ENCODE data around the gene ZFP69B.

ZFP69B gene

DNA sequence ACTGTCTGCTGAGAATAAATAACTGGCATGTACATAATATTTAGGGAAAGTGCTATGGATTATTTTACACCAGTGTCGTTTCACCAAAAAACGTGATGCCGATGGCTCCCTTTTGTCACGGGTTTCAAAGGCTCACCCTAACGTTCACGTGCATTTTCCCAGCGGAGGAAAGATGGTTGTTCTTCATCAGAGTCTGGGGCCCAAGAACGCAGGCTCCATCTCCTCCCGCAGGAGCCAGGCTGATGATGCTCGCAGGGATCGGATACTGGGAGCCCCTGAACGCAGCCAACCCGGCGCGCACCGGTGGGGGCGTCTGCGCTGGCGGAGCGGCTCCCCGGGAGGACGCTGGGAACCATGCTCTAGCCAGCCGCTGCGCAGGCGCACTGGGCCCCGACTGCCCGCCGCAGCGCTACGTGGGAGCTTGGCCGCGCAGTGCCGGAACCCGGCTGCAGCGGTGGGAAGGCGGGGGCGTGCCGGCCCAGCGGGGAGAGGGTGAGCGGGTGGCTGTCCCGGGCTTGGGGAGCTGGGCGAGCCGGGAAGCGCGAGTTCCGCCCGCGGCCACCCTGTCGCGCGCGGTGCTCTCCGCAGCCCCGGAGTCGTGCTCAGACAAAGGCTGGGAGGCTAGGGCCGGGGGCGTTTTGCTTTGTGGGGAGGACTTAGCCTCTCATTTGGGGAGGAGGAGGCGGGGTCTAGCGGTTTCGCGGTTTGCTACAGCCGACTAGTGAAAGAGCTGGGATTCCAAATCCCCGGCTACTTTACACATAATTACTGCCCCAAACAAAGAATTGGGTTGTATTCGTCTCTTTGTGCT is at the start of gene ZFP69B:
TSS of gene ZFP69B (plus strand) at position 793 of the 811 bp plus-strand sequence. CDS start 486 bp downstream, outside the sequence.
- peak; percentile 28 to 95 (median 81) for DNase-seq

DNA sequence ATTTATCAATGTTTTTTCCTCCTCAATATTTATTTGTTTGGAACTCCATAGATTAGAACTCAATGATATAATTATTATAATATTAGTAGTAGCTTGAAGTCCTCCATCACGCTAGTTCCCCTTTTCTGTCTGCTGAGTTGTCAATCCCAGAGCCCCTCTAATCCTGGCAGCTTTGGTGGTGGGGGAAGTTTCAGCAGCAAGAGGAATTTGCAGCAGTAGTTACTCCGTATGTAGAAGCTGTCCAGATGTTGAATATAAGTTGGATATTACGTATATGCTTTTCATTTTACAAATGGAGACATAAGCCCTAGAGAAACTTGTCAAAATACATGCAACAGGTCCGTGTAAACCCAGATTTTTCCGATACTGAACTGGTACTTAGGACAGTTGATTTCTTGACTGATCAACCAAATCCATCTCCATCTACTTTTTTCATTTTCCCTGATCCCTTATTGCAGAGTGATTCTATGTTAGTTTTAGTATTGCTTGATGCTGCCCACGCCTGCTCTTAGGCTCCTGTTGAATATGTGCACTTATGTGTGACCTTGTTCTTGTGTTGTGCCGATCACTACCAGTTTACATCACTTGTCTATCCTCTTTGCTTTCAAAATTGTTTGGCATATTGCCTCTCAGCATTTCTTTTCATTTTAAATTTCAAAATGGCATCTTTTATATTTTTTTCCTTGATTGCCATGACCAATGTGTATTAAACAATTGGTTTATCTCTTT is 48.6 kb upstream of the ZFP69B start:
- DNase-seq = no peak

DNA sequence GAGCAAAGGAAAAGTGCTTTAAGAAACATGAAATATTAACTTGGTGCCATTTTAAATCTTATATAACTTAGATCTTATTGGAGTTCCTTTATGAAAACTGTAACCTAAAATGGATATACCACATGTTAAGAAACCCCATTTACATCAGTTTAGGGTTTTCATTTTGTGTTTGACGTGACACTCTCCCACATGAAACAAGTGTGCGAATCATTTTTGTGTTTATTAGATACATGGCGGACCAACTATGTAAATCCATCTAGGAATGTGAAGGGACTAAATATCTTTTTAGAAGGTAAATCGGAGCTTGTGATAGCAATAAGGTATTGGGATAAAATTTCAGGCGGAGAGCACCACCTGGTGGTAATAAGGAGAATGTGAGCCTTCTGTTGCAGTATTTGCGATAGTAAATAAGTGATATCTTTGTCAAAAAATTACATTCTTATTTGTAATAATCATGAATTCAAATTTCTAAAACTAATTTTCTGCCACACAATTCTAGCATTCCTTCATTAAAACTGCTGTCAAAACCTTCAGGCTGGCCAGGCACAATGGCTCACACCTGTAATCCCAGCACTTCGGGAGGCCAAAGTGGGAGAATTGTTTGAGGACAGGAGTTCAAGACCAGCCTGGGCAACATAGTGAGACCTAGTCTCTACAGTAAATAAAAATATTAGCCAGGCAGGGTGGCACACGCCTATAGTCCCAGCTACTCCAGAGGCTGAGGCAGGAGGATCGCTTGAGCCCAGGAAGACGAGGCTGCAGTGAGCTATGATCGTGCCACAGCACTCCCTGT is 45.4 kb upstream of the ZFP69B start:
- peak in 12 of 51 donors; percentile 8 to 61 (median 40) for DNase-seq

DNA sequence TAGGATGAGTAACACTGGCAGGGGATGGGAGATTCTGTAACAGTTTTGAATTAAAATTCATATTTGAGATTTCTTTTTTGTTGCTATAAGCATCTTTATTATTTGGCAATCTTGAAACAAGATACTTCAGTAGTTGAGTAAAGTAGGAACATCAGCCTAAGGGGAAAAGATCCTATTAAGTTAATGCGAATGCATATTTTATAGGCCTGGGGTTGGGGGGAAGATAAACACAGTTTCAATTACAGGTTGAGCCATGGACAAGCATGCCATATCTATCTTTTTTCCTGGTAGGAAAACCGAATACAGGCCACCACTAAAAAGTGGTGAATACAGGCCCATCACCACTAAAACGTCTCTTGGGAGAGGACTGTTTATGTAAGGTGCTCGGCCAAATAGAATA is 44.5 kb upstream of the ZFP69B start:
- no peak for DNase-seq

DNA sequence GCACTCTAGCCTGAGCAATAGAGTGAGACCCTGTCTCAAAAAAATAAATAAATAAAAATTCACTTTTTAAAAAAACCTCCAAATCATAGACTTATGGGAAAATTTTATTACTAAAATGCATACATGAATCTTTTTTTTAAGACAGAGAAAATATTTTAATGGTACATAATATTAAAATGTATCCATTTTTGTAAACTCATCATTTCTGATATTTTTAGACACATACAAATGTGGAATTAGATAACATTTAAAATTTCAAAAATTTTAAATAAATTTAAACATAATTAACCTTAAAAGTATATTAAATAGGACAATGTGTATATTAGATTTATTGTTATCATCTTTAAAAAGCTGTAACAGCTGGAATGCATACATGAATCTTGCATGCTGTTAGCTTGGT is 42.8 kb upstream of the ZFP69B start:
- no peak for DNase-seq

DNA sequence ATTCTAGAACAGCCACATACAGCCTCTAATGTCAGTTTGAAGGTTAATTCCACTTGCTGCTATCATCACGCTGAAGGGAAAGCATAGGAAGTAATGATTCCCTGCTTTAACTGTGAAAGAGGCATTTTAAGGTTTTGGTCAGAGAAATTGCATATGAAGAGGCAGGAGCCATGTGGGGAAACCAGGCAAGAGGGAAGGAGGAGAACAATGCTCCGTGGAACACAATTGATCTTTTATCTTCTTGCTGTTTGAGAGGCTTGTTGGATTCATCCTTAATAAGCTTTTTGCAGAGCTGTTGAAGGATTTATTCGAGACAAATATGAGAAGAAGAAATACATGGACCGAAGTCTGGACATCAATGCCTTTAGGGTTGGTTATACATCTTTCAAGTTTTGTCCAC is 40.8 kb upstream of the ZFP69B start:
- peak in 1 of 51 donors; percentile 18 for DNase-seq

DNA sequence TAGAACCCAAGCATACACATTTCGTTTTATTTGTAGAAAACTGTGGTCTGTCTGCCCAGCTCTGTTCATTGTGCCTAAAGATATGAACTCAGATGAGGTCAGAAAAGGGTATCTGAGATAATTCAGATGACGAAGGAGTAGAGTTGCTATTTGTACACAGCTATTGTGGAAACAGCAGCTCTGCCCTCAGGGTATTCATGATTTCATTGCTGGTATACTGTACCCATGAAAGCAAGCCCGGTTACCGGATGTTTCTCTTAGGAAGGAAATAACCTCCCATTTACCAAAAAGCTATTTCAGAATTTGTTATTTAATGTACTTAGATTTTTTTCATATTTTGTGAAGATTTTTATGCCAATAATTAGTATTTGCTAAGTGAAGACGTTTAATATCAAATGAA is 39.0 kb upstream of the ZFP69B start:
- no peak for DNase-seq

DNA sequence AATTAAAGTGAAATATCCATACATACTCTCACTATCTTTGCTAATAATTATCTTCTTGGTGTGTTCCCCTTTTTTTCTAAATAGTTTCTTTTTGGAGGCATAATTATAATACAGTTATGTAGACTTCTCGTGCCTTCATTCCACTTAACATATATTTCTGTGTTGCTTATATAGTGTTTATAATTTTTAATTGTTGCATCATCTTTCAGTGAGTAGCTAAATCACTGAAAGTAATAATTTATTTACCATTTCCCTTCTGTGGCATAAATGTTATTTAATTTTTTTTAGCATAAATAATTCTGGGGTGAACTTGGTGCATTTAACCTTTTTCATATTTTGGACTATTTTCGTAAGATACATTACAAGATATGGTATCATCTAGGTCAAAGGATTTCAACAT is 38.4 kb upstream of the ZFP69B start:
- no peak for DNase-seq

DNA sequence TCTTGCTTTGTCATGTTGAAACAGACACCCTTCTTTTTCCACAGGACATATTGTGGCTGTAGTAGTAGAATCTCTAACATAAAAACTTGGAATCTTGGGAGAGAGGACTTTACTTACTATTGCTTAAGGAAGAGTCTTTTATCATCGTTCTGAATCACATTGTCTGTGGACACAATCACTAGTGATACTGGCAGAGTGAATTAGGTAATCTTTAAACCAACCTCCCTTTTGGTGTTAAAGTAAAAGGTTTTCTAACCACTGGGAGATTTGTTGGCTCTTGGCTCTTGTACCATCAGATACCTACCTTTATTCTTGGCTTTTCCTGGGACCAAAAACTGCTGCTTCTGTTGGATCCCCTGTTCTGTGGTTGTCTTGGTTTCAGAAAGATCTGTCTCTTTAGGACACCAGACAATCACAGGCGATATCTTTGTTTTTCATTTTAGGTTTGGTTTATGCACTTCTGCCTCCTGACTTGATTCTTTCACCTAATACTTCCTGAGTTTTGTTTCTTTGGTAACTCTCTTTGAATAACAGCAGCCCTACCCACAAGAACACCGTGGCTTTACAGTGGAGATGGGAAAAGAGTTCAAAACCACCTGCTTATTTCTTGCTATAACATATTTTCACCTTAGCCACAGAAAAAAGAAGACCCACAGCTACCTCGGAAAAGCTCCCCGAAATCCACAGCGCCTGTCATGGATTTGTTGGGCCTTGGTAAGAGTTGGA is 36.6 kb upstream of the ZFP69B start:
- no peak for DNase-seq

DNA sequence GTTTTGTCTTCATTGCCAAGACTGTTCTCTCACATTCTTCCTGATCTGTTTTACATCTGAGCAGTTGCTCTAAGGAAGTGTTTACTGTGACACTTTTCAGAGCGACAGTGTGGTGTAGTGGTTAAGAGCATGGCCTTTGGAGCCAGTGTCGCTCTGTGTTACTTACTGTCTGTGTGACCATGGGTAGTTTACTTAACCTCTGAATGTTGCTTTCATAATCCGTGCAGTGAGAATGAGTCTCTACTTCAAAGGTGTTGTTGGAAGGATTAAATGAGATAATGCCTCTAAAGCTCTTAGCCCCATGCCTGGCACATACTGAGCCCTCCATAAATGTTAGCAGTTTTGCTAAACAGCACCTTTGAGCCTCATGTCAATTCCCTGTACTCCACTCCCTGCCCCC is 35.9 kb upstream of the ZFP69B start:
- no peak for DNase-seq

DNA sequence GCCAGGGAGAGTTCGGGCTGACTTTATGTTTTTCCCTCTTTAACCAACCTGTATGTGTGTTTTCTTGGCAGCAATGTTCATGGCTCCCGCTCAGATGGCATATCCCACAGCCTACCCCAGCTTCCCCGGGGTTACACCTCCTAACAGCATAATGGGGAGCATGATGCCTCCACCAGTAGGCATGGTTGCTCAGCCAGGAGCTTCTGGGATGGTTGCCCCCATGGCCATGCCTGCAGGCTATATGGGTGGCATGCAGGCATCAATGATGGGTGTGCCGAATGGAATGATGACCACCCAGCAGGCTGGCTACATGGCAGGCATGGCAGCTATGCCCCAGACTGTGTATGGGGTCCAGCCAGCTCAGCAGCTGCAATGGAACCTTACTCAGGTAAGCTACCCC is 33.6 kb upstream of the ZFP69B start:
- DNase-seq = no peak

DNA sequence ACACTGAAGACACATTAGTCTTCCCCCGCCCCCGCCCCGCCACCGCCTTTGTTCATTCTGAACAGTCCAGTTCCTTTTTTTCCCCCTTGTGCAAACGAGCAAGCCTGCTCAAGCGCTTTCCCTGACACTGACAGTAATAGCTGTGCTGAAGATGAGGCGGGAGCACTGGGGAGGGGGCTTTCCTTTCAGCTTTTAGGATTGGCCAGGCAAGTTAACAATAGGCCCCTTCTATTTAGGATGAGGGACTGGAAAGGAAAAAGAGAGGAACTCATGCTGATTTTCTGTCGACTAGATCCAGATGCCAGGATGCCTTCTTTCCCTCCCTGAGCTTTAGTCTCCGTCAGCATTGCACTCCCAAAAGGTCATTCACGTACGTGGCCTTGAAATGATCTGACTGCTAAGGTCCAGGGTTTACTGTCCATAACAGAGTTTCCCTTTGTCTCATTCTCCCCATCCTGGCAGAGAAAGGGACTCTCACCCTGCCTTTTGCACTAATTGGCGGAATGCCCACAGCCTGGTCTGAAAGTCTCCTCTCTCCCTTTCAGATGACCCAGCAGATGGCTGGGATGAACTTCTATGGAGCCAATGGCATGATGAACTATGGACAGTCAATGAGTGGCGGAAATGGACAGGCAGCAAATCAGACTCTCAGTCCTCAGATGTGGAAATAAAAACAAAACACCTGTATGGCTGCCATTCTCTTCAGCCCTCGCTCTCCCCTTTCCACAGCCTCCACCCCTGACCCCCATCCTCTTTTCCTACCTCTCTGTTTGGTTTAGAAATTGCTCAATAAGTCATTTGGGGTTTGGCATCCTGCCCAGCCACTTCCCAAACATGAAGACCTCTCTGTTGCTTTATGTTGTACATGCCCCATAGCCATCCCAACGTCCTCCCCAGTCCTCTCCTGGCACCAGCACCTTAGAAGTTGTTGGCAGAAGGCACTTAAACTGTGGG is 28.6 kb upstream of the ZFP69B start:
- DNase-seq = peak in 32 of 51 donors; percentile 2 to 65 (median 36)

DNA sequence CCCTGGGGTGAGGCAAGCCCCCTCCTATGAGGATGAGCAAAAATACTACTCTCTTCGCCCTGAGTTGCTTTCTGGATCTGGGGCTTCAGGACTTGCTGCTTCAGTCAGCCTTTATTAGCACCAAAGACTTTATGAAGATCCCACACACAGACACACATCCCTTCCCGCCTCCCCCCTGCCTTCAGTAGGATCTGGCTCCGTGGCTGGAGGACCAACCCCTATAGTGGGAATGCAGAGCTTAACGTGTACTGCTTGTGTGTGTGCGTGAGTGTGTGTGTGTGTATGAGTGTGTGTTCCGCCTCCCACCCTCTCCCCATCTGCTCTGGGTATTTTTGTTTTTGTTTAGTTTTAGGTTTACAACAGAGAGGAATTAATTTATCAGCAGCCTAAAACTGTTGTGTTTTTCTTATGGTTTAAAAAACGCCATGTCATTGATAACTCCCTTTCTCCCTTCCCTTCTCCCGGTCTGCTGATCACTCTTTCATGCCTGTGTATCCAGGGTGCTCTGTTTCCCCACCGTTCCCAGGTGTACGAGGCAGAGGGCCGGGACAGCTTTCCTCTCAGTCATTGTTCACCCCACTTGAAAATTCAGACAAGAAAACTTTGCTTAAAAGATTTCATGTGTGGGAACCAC is 27.5 kb upstream of the ZFP69B start:
- no peak for DNase-seq

DNA sequence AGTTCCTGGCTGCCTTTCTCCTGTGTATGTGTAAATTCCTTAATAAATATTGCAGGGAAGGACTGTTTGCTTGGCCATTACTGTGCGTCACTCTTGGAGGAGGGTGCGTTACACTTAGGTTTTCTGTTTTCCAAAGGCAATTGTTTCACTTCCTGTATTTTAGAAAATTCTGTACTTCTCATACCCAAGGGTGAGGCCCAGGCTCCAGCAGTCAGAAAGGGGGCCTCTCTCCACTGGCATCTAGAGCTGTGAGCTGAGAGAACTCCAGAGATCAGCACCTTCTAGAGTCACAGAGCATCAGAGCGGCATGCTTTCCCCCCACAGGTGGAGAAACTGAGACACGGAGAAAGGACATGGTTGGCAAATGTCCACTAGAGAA is 27.0 kb upstream of the ZFP69B start:
- DNase-seq = no peak

DNA sequence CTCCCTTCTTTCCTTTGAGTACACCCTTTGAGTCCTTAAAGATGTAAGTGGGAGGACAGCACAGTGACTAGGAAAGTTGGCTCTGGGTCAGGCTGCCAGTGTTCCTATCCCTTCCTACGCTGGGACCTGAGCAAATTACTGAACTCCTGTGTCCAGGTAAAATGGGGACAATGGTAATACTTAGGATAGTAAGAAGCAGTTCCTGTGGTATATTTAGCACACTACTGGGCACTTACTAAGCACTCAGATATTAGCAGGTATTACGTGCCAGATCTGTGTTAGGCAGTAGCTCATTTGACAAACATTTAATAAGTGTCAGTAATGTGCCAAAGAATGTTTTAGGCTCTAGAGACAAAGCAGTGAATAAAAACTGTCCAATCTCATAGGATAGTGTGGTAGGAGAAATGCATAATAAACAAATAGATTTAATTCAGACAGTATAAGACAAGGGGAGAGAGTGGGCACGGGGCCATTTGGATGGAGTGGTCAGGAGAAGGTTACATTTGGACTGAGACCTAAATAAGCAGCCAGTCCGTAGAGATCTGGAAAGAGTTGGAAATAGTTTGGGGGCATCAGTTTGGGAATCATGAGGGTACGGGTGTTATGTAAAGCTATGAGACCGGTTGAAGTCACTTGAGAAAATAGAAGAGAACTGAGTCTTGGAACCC is 26.2 kb upstream of the ZFP69B start:
- DNase-seq = no peak

DNA sequence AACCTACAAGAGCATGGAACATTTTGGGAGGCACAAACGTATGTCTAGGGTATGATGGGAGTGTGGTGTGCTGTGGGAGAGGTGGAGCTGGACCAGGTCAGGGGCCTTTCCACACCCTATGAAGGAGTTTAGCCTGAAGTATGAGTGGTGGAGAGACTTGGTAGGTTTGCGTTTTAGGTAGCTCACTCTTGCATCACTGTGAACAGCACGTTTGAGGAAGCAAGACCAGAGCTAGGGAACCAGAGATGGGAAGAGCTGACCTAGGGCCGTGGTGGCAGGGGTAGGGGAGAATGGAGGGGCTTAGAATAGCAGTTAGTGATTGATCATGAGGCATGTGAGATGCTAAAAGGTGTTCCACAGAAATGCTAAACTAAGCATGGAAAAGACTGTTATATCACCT is 25.1 kb upstream of the ZFP69B start:
- no peak for DNase-seq

DNA sequence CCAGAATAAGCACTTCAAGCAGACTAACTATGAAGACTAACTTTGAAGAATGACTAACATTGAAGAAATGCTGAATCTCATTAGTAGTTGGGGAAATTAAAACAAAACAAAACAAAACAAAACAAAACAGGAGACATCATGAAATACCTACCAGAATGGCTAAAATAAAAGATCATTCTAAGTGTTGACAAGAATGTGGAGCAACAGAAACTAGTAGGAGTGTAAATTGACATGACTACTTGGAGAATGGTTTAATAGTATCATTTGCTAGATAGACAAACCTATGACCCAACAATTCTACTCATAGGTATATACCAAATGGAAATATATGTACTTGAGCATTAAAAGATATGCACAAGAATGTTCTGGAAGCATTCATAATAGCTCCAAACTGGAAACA is 18.9 kb upstream of the ZFP69B start:
- DNase-seq = no peak

DNA sequence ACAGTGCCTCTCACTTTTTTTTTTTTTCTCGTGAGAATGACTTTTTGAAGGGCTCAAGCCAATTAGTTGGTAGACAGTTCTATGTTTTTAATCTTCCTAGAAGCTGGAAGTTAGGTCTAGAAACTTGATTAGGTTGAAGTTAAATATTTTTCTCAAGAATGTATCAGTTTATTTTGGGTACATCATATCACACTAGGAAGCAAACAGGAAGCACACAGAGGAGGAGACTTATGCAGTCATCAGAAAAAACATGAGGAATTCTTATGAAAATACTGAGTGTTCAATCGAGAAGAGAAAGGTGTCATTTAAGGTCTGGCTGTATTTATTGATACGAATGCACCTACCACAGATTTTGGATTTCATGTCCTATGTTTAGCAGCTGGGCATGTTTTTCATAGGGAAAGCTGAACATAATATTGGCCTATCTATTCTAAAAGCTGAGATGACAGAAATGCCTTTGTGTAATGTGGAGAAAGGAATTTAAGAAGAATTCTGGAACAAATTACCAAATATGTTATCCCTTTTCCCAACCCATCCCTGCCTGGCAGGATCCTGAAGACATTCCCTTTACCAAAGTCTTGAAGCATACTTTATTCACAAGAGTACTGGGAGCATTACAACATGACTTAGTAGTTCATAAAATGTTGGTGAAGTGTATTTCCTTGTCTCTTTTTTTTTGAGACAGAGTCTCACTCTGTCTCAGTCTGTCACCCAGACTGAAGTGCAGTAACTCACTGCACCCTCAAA is 17.5 kb upstream of the ZFP69B start:
- no peak for DNase-seq

Data from hypothalamus (tissue), 51 donors.